GM20000 (cell line): ENCODE measurements around the gene ABI2.
"Not testable (repeated sequence)": the region's sequence is repeated elsewhere in the genome, so short reads cannot be mapped to it uniquely, and the experiment has no call there.

Experiments used
- DNase-seq: peaks from one replicate; pipeline ENCODE4 v3.0.0; 2012; ENCODE audit warnings: low spot score
- TF ChIP-seq, protein P1 (sequence below): IDR thresholded peaks from 2 replicates; pipeline ENCODE4 v1.5.1; 2012; ENCODE audit warnings: mild to moderate bottlenecking, control low read depth; ENCODE audit errors: extremely low read depth, missing control alignments

The ABI2 gene

DNA sequence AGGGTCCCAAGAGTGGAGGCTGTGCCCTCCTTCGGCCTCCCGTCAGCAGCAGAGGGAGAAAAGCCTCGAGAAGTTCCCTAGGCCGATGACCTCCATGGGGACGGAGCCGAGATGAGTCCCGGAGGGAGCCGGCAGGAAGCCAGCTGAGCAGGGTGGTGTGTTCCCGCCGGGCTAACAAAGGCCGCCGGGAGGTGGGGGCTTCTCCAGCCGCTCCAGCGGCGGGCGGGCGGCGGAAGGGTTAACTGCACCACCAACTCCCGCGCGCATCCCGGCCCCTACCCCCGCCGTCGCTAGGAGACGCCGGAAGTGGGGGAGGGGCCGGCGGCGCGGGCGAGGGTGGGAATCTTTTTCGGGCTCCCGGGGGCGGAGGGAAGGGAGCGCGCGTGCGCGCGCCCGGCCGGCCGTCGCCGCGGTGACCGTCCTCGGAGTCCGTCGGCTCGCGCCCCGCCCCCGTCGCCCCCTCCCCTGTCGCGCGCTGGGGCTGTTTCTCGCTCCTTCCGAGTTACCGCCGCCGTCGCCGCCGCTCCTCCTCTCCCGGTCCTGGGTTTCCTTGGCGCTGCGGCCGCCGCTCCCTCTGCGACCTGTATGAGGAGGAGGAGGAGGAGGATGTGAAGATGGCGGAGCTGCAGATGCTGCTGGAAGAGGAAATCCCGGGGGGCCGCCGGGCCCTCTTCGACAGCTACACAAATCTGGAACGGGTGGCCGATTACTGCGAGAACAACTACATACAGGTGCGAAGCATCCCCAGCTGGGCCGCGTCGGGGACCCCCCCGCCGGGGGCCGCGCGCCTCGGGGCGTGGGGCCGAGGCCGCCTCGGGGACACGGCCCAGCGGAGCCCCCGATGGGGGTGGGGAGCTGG lies at the start of gene ABI2:
TSS of gene ABI2 (plus strand) at position 494 of the 859 bp plus-strand sequence. CDS start at position 615, 121 bp downstream.
- peak; percentile 91 for DNase-seq
- TF ChIP-seq, protein P1, sequence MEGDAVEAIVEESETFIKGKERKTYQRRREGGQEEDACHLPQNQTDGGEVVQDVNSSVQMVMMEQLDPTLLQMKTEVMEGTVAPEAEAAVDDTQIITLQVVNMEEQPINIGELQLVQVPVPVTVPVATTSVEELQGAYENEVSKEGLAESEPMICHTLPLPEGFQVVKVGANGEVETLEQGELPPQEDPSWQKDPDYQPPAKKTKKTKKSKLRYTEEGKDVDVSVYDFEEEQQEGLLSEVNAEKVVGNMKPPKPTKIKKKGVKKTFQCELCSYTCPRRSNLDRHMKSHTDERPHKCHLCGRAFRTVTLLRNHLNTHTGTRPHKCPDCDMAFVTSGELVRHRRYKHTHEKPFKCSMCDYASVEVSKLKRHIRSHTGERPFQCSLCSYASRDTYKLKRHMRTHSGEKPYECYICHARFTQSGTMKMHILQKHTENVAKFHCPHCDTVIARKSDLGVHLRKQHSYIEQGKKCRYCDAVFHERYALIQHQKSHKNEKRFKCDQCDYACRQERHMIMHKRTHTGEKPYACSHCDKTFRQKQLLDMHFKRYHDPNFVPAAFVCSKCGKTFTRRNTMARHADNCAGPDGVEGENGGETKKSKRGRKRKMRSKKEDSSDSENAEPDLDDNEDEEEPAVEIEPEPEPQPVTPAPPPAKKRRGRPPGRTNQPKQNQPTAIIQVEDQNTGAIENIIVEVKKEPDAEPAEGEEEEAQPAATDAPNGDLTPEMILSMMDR, result no peak

DNA sequence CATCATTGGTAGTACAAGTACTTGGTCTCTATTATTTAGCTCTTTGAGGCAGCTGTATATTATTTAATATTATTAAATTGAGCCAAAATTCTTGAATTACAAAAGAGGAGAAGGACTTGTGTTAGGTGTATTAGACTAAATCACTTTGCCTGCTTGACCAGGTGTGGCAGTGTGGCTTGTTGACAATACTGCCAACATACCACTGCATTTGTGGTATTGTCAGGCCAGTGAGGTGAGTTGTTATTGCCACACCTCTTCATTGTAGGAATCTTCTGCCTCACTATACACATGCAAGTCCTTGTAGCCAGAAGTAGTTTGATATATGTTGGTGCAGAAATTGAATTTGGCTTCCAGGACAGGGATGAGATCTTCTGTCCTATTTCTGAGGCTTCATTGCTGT lies 48.9 kb upstream of the ABI2 start:
- TF ChIP-seq, protein P1, result no peak
- no peak for DNase-seq

DNA sequence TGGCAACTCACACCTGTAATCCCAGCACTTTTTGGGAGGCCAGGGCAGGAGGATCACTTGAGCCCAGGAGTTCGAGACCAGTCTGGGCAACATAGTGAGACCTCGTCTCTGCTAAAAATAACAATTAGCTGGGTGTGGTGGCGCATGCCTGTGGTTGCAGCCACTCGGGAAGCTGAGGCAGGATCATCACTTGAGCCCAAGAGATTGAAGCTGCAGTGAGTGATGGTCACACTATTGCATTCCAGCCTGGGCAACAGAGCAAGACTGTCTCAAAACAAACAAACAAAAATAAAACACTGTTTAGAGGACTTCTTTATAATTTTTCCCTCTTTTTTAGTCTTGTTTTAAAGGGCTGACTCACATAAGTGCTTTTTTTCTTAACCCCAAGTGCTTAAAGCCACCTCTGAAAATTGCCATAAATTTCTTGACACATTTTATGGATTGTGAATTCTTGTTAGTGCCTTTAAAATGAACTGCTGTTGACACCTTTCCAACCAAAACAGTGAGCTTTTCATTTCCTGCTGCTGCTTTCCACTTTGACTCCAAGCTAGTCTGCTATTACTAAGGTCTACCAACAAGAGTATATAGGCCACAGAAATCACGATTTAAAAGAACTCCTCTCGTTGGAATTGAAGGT lies 47.6 kb upstream of the ABI2 start:
- TF ChIP-seq, protein P1, result no peak
- no peak for DNase-seq

DNA sequence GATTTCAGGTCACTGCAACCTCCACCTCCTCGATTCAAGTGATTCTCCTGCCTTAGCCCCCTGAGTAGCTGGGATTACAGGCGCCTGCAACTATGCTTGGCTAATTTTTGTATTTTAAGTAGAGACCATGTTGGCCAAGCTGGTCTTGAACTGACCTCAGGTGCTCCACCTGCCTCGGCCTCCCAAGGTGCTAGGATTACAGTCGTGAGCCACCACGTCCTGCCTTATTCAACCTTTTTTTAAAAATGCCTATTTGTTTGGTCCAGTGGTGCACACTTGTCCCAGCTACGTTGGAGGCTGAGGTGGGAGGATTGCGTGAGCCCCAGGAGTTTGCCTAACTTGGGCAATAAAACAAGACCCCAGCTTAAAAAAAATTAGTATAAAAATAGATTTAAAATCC lies 46.1 kb upstream of the ABI2 start:
- TF ChIP-seq, protein P1, result no peak
- no peak for DNase-seq

DNA sequence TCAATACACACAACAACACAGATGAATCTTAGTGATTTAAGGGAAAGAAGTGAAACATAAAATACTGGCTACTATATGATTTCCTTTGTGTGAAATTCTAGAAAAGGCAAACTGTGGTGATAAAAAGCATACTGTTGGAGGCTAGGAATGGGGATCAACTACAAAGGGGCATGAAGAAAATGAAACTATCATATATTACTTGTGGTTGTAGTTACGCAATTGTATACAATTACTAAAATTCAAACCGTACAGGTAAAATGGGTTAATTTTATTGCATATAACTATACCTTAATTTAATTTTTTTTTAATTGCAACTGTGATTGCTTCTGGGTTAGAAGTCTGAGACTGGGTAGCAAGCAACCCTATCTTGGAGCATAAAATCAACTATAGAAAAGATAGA lies 41.7 kb upstream of the ABI2 start:
- no peak for DNase-seq
- TF ChIP-seq, protein P1, result no peak

DNA sequence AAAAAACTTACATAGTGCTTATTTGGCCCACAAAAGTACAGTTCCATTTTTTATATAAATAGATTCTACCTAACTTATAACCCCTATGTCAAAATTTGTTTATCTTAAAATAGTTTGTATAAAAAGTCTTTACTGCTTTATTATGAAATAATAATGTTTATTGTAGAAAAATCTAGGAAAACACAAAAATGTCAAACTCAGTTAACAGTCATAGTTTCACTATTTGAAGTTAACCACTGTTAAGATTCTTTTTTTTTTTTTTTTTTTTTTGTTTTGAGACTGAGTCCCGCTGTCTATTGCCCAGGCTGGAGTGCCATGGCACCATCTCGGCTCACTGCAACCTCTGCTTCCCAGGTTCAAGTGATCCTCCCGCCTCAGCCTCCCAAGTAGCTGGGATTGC lies 26.5 kb upstream of the ABI2 start:
- TF ChIP-seq, protein P1, result no peak
- no peak for DNase-seq

DNA sequence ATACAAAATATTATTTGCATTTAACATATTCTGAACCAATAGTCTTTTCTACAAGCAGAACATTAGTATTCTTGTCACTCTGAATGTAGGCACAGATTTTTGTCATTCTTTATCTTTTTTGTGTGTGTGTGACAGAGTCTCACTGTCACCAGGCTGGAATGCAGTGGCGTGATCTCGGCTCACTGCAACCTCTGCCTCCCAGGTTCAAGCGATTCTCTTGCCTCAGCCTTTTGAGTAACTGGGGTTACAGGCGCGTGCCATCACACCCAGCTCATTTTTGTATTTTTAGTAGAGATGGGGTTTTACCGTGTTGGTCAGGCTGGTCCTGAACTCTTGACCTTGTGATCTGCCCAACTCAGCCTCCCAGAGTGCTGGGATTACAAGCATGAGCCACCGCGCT lies 25.6 kb upstream of the ABI2 start:
- DNase-seq, result not testable (repeated sequence)
